GM20000 (cell line): ENCODE results near the gene CKAP2L.
A peak's percentile ranks its signal among the peaks of the same experiment; 100 is the strongest.

Experiments used
- DNase-seq: peaks from one replicate; pipeline ENCODE4 v3.0.0; 2012; ENCODE audit warnings: low spot score
- CTCF ChIP-seq: IDR thresholded peaks from 2 replicates; pipeline ENCODE4 v1.5.1; 2012; ENCODE audit warnings: mild to moderate bottlenecking, control low read depth; ENCODE audit errors: extremely low read depth, missing control alignments

The CKAP2L gene, protein sequence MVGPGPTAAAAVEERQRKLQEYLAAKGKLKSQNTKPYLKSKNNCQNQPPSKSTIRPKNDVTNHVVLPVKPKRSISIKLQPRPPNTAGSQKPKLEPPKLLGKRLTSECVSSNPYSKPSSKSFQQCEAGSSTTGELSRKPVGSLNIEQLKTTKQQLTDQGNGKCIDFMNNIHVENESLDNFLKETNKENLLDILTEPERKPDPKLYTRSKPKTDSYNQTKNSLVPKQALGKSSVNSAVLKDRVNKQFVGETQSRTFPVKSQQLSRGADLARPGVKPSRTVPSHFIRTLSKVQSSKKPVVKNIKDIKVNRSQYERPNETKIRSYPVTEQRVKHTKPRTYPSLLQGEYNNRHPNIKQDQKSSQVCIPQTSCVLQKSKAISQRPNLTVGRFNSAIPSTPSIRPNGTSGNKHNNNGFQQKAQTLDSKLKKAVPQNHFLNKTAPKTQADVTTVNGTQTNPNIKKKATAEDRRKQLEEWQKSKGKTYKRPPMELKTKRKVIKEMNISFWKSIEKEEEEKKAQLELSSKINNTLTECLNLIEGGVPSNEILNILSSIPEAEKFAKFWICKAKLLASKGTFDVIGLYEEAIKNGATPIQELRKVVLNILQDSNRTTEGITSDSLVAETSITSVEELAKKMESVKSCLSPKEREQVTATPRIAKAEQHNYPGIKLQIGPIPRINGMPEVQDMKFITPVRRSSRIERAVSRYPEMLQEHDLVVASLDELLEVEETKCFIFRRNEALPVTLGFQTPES

GRCh38 chr2:112764071-112765044, at the start of gene CKAP2L:
Gene CKAP2L (minus strand): TSS chr2:112764609. CDS start chr2:112764598, 11 bp downstream.
- no peak for TF ChIP-seq CTCF
- DNase-seq, result peak; percentile 96

- no peak for DNase-seq
- no peak for TF ChIP-seq CTCF
Observed at GRCh38 chr2:112813280-112813966, 49.0 kb upstream of the CKAP2L start.

DNA sequence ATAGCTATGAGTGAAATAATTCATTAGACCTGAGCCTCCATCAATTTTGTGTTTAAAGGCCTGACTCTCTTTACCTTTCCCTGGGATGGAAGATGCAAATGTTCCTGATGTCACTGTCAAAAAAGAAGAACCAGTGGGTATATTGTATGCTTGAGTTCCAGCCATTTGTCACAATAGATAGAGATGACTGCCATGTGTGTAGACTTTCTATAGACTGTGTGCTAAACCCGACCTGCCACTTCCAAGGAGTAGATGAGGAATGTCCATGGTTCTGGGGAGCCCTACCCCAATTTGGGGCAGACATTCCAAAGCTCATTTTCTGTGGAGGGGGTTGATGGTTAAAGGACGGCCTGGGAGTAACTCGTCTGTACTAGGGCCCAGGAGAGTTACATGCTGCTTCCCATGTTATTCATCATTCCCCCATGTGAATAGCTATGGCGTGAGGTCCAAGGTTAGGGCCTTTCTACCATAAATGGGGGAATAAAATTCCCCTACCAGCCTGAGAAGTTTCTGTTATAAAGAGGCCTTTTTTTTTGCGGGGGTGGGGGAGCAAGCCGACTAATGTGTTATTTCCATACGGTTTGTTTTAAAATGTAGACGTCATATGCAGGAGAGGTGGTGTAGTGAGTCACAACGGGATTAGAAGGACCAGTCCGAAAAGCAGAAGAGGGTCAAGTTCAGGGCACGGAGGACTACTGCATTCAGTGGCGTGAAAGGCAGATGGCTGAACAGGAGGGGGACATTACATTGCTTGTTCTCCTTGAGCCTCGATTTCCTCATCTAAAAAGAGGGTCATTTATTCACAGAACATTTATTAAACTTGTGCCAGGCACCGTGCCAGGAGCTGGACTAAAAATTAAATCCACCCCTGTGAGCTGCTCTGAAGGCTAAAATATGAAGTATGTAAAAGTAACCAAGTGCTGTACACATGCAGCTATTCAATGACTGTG, 48.2 kb upstream of the CKAP2L start:
- peak; percentile 41 for DNase-seq
- TF ChIP-seq CTCF, result no peak

- peak; percentile 14 for DNase-seq
- TF ChIP-seq CTCF, result no peak
Observed at GRCh38 chr2:112811841-112812306, 47.5 kb upstream of the CKAP2L start.

GRCh38 chr2:112811276-112811831, 46.9 kb upstream of the CKAP2L start:
- TF ChIP-seq CTCF, result no peak
- DNase-seq, result no peak
